GM12878 (cell line): ENCODE data around the gene SCRN1. TPM values are rescaled to one million over a fixed set of nuclear protein-coding genes. Genes with fewer than 3 reads are reported as not detected.

ENCODE experiments used
- ATAC-seq: fragments of 200-7000 bp; cut with Tn5 transposase; 3 replicates; pipeline ENCODE4 v1.9.1; 2020; ENCODE audit warnings: mild to moderate bottlenecking, moderate library complexity
- BruUV-seq: library from RNA; stranded (reverse); fragments of 400-500 nt; replicated peaks from 2 replicates; lab custom pipeline; 2021; lab: Mats Ljungman, UMichigan
- CTCF ChIA-PET: fragments of 300-600 bp; sonication (Branson Sonifier 250); formaldehyde crosslinking; extraction: SDS; loops from one replicate; lab custom pipeline; 2021; ENCODE audit warnings: inconsistent platforms; lab: Yijun Ruan, JAX
- POLR2A ChIA-PET: fragments of 350-600 bp; formaldehyde crosslinking; extraction: SDS; loops from one replicate; lab custom pipeline; 2021; ENCODE audit warnings: inconsistent platforms; lab: Charles Lee
- RAD21 ChIA-PET: fragments of 300-600 bp; sonication (Branson Sonifier 250); formaldehyde crosslinking; loops from one replicate; lab custom pipeline; 2023; ENCODE audit warnings: antibody characterized with exemption; ENCODE audit not compliant: unreplicated experiment; lab: Charles Lee
- SMC1A ChIA-PET: fragments of 300-600 bp; sonication (Branson Sonifier 250); formaldehyde crosslinking; loops from one replicate; lab custom pipeline; 2023; ENCODE audit not compliant: unreplicated experiment, uncharacterized antibody; lab: Charles Lee
- DNase-seq: peaks from one replicate; pipeline ENCODE4 v3.0.0-alpha.2; 2011; ENCODE audit warnings: low read depth, low spot score
- FAIRE-seq: peaks from 3 replicates; lab custom pipeline; 2011; peaks lifted over from hg19 to GRCh38; lab: Jason Lieb, UNC
- H2AFZ ChIP-seq: 2 replicates; pipeline ENCODE4 v1.6.0; 2011; ENCODE audit warnings: low read depth, low read length, control low read depth; ENCODE audit not compliant: control insufficient read depth
- H3K27ac ChIP-seq: 2 replicates; pipeline ENCODE4 v1.5.1; 2011; ENCODE audit warnings: control low read depth; ENCODE audit not compliant: control insufficient read depth, insufficient read depth
- H3K27me3 ChIP-seq, 2 experiments: replicated peaks in 1 of 2; 2 replicates each; pipeline versions ENCODE4 v1.6.0 to v1.6.1; 2011; ENCODE audit warnings: low read length in 1 of 2; ENCODE audit not compliant: control insufficient read depth in 2 of 2, insufficient read depth in 2 of 2
- H3K36me3 ChIP-seq, 2 experiments: 2 replicates each; pipeline ENCODE4 v1.5.1; 2011; ENCODE audit warnings: low read length in 1 of 2; ENCODE audit not compliant: control insufficient read depth in 2 of 2, insufficient read depth in 2 of 2
- H3K4me1 ChIP-seq: 2 replicates; pipeline ENCODE4 v1.6.1; 2011; ENCODE audit warnings: mild to moderate bottlenecking, low read length, moderate library complexity, mixed read lengths; ENCODE audit not compliant: control insufficient read depth, insufficient read depth
- H3K4me2 ChIP-seq: 2 replicates; pipeline ENCODE4 v1.6.0; 2011; ENCODE audit warnings: control low read depth; ENCODE audit not compliant: control insufficient read depth, insufficient read depth
- H3K4me3 ChIP-seq: fragments of 200-600 bp; sonication (generic); 2 replicates; pipeline ENCODE4 v1.5.1; 2016
- H3K79me2 ChIP-seq: 2 replicates; pipeline ENCODE4 v1.6.0; 2011; ENCODE audit warnings: low read length; ENCODE audit not compliant: control insufficient read depth, insufficient read depth
- H3K9ac ChIP-seq: 2 replicates; pipeline ENCODE4 v1.8.0; 2011; ENCODE audit warnings: low read length, control low read depth, mixed read lengths; ENCODE audit not compliant: control insufficient read depth, insufficient read depth
- H3K9me3 ChIP-seq: replicated peaks from 3 replicates; pipeline ENCODE4 v1.5.1; 2011; ENCODE audit warnings: mild to moderate bottlenecking, low read length; ENCODE audit not compliant: control insufficient read depth, insufficient read depth
- H4K20me1 ChIP-seq: 2 replicates; pipeline ENCODE4 v1.6.0; 2011; ENCODE audit not compliant: control insufficient read depth, insufficient read depth
- BHLHE40 ChIP-seq, 2 experiments: fragments of 450-650 bp in 1 of 2; IDR thresholded peaks; 2 replicates each; pipeline ENCODE4 v1.6.1; 2011 to 2017; ENCODE audit warnings: low read depth in 2 of 2, borderline replicate concordance in 1 of 2, improper control_type of control experiment in 1 of 2, low read length in 1 of 2, mild to moderate bottlenecking in 1 of 2
- CBX5 ChIP-seq: sonication (generic); IDR thresholded peaks from 2 replicates; pipeline ENCODE4 v1.6.1; 2016; ENCODE audit warnings: low read depth, moderate library complexity, mild to moderate bottlenecking, inconsistent platforms
- CREB1 ChIP-seq: IDR thresholded peaks from 2 replicates; pipeline ENCODE4 v1.6.1; 2012; ENCODE audit warnings: low read depth, mild to moderate bottlenecking, inconsistent platforms
- GABPA ChIP-seq: IDR thresholded peaks from 2 replicates; pipeline ENCODE4 v1.6.1; 2014; ENCODE audit warnings: antibody characterized with exemption, low read depth, mild to moderate bottlenecking, inconsistent platforms
- LARP7 ChIP-seq: fragments of 450-650 bp; IDR thresholded peaks from 2 replicates; pipeline ENCODE4 v1.6.1; 2017; ENCODE audit warnings: mild to moderate bottlenecking
- NFYB ChIP-seq: IDR thresholded peaks from 2 replicates; pipeline ENCODE4 v1.6.1; 2011; ENCODE audit warnings: low read depth, mild to moderate bottlenecking, low read length, improper control_type of control experiment, moderate library complexity; ENCODE audit not compliant: insufficient read depth
- NR2C2 ChIP-seq: IDR thresholded peaks from 2 replicates; pipeline ENCODE4 v1.6.1; 2011; ENCODE audit warnings: borderline replicate concordance, low read depth; ENCODE audit not compliant: control insufficient read depth, insufficient read length
- RFX5 ChIP-seq: IDR thresholded peaks from 2 replicates; pipeline ENCODE4 v1.6.1; 2011; ENCODE audit warnings: low read depth, low read length, improper control_type of control experiment
- STAT3 ChIP-seq: IDR thresholded peaks from 2 replicates; pipeline ENCODE4 v1.6.1; 2011; ENCODE audit warnings: low read depth, low read length, improper control_type of control experiment
- YY1 ChIP-seq: IDR thresholded peaks from 2 replicates; pipeline ENCODE4 v1.6.1; 2011; ENCODE audit warnings: low read depth, mild to moderate bottlenecking, low read length
- ZZZ3 ChIP-seq: IDR thresholded peaks from 2 replicates; pipeline ENCODE4 v1.6.1; 2011; ENCODE audit warnings: low read depth; ENCODE audit not compliant: control insufficient read depth, insufficient read length
- WGBS: methylation state at CpG from one replicate; pipeline ENCODE4 v1.1.6; 2016; ENCODE audit warnings: low lambda C conversion rate; ENCODE audit not compliant: insufficient replicate concordance, insufficient coverage; ENCODE audit errors: missing lambda C conversion rate; 5-methylcytosine and 5-hydroxymethylcytosine counted together
- in situ Hi-C: fragments of 300-500 bp; cut with MboI; formaldehyde crosslinking; loops from 9 replicates; pipeline ENCODE4 v1.14.3; 2018; ENCODE audit warnings: mixed read lengths
- intact Hi-C: fragments of 100-400 bp; cut with micrococcal nuclease; formaldehyde crosslinking; loops from one replicate; pipeline ENCODE4 v1.14.2; 2022; ENCODE audit not compliant: unreplicated experiment
- polyA plus RNA-seq, 11 experiments: library from polyadenylated mRNA; depleted of rRNA in 4 of 11; unstranded in 6 of 11; stranded (reverse) in 5 of 11; fragments of >200 nt; fragmentation: Nextera tagmentation in 4 of 11; fragmentation: Illumina TruSeq in 1 of 11; extraction: Ambion mirVana in 4 of 11; extraction: Trizol in 1 of 11; gene quantifications; 1 replicate in 1 of 11; 2 replicates in 10 of 11; pipeline versions ENCODE4 v1.2.1 to v1.2.3, GENCODE V29; 2011 to 2016; ENCODE audit warnings: inconsistent platforms in 2 of 11, missing spikeins in 2 of 11, low read depth in 1 of 11
- total RNA-seq, 4 experiments: library from RNA; depleted of rRNA in 3 of 4; stranded (reverse); fragments of >200 nt in 3 of 4; fragmentation: Illumina TruSeq in 1 of 4; extraction: Trizol in 1 of 4; gene quantifications; 2 replicates each; pipeline versions ENCODE4 v1.2.1 to v1.2.3, GENCODE V29; 2013 to 2021
- TF ChIP-seq, protein P1 (sequence below): fragments of 450-650 bp; IDR thresholded peaks from 2 replicates; pipeline ENCODE4 v1.6.1; 2017; ENCODE audit warnings: low read depth, mild to moderate bottlenecking, moderate library complexity
- TF ChIP-seq, protein P2 (sequence below): IDR thresholded peaks from 2 replicates; pipeline ENCODE4 v1.6.1; 2012; ENCODE audit warnings: improper control_type of control experiment, low read depth, low read length; ENCODE audit not compliant: insufficient replicate concordance

SCRN1 gene
- total and polyA plus RNA-seq, 10 of the 15 experiments (the other 5 are each of a cell fraction or from before 2014, with no cell fraction given) = 11.1 to 67.6 (median 41.7) TPM

DNA sequence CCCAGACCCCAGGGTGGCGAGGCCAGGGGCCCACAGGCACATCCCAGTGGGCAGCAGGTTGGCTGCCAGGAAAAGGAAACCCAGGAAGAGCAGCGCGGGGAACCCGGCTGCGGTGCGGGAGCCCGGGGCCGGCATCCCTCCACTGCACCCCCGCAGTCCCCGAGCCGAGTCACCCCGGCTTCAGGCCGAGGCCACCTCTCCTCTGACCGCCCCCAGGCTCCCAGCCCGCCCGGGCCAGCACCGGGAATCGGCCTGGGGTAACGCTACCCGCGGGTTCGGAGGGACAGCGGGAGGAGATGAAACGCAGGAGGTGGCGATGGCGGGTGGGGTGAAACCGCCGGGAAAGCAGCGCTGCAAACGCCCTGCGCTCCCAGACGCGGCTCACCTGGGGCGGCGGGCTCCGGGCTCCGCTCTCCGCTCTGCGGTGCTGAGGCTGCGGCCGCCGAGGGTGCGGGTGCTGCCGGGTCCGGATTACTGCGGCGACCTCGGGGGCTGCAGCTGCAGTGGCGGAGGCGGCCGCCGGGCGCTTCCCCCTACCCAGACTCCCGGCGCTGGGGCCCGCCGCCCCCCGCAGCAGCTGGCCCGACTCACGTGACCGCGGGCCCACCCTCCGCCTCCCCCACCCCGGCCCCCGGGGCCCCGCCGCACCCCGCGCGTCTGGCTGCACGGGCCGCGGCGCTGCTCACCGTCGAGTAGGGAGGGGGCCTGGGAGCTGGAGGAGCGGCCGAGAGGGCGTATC is at the start of gene SCRN1 (continued):
- TF ChIP-seq BHLHE40 (IDR thresholded peaks at IDR 0.05; ENCODE audit: borderline replicate concordance in 1 of 2, low read depth in 2 of 2, low read length in 1 of 2) = peak; percentile 77 to 93; a peak in 2 of 4 replicates
- TF ChIP-seq YY1 = 0 out of 2 replicates have a peak, but pooled peaks have one; percentile 14
- TF ChIP-seq, all 136 proteins: peak for 13

DNA sequence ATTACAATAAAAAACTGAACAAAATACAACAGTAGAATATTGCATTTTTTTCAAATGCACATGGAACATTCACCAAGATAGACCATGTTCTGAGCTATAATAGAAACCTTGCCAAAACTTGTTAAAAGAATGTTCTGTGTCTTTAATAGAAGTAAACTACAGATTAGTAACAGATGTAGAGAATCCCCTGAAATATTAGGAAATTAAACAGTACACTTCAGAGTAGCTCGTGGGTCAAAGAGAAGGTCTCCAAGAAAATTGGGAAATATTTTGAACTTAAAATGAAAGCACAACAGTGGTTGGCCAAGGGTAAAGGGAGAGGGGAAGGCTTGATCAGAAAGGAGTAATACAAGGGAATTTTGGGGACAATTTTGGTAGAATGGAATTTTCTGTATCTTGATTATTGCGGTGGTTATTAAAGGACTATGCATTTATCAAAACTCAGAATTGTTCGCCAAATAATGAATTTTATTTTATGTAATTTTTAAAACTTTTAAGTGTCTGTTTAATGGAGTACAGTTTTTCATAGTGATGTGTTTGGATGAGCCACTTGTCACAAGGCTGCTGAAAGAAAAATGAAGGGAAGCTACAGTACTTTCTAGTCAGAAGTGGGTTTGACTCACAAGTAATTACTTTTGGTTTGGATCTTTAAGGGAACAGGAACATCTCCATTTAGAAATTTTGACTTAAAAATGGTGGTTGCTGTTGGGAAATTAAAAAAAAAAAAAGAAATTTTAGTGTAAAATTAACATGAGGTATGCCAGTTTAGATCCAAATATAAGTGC is 48.8 kb upstream of the SCRN1 start:
- H3K4me3 ChIP-seq = no peak overlapping the region
- BruUV-seq = no TSS peak
- H3K79me2 ChIP-seq = no peaks in the 10 kb centered on the region; the same call in none of the 2 replicates
- no peak overlapping the region for H3K27ac ChIP-seq
- in situ Hi-C loops = no loop called here
- RAD21 ChIA-PET = no interaction called here
- intact Hi-C loops = no loop called here
- FAIRE-seq (no peak), ATAC-seq (no peak), DNase-seq (no peak)
- no peaks in the 10 kb centered on the region for H3K27me3 ChIP-seq
- no peaks in the 10 kb centered on the region for H4K20me1 ChIP-seq
- no peaks in the 10 kb centered on the region; the same call in 2 of the 3 replicates for H3K9me3 ChIP-seq
- no peaks in the 10 kb centered on the region; a peak in 1 of 4 replicates for H3K36me3 ChIP-seq
- CTCF ChIA-PET = interaction anchor here (1.0 to 2.9 kb wide), 3 partner anchors 9 to 24 kb away, joined by 3 to 16 read pairs (median 5); no protein-coding TSS in a partner anchor
- no peak overlapping the region for H2AFZ ChIP-seq
- POLR2A ChIA-PET = no interaction called here
- no peaks in the 10 kb centered on the region for H3K4me1 ChIP-seq
- WGBS = 94% methylated on average over 3 of the region's 3 CpGs
- SMC1A ChIA-PET = no interaction called here
- no peak overlapping the region for H3K4me2 ChIP-seq
- no peak overlapping the region for H3K9ac ChIP-seq
- TF ChIP-seq LARP7 = no peak
- TF ChIP-seq ZZZ3 = no peak
- TF ChIP-seq NR2C2 = no peak
- TF ChIP-seq STAT3 = no peak
- no peak for TF ChIP-seq CREB1
- TF ChIP-seq, protein P1, sequence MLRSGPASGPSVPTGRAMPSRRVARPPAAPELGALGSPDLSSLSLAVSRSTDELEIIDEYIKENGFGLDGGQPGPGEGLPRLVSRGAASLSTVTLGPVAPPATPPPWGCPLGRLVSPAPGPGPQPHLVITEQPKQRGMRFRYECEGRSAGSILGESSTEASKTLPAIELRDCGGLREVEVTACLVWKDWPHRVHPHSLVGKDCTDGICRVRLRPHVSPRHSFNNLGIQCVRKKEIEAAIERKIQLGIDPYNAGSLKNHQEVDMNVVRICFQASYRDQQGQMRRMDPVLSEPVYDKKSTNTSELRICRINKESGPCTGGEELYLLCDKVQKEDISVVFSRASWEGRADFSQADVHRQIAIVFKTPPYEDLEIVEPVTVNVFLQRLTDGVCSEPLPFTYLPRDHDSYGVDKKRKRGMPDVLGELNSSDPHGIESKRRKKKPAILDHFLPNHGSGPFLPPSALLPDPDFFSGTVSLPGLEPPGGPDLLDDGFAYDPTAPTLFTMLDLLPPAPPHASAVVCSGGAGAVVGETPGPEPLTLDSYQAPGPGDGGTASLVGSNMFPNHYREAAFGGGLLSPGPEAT = no peak
- TF ChIP-seq GABPA = no peak
- TF ChIP-seq RFX5 = no peak
- TF ChIP-seq, protein P2, sequence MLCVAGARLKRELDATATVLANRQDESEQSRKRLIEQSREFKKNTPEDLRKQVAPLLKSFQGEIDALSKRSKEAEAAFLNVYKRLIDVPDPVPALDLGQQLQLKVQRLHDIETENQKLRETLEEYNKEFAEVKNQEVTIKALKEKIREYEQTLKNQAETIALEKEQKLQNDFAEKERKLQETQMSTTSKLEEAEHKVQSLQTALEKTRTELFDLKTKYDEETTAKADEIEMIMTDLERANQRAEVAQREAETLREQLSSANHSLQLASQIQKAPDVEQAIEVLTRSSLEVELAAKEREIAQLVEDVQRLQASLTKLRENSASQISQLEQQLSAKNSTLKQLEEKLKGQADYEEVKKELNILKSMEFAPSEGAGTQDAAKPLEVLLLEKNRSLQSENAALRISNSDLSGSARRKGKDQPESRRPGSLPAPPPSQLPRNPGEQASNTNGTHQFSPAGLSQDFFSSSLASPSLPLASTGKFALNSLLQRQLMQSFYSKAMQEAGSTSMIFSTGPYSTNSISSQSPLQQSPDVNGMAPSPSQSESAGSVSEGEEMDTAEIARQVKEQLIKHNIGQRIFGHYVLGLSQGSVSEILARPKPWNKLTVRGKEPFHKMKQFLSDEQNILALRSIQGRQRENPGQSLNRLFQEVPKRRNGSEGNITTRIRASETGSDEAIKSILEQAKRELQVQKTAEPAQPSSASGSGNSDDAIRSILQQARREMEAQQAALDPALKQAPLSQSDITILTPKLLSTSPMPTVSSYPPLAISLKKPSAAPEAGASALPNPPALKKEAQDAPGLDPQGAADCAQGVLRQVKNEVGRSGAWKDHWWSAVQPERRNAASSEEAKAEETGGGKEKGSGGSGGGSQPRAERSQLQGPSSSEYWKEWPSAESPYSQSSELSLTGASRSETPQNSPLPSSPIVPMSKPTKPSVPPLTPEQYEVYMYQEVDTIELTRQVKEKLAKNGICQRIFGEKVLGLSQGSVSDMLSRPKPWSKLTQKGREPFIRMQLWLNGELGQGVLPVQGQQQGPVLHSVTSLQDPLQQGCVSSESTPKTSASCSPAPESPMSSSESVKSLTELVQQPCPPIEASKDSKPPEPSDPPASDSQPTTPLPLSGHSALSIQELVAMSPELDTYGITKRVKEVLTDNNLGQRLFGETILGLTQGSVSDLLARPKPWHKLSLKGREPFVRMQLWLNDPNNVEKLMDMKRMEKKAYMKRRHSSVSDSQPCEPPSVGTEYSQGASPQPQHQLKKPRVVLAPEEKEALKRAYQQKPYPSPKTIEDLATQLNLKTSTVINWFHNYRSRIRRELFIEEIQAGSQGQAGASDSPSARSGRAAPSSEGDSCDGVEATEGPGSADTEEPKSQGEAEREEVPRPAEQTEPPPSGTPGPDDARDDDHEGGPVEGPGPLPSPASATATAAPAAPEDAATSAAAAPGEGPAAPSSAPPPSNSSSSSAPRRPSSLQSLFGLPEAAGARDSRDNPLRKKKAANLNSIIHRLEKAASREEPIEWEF = no peak
- TF ChIP-seq NFYB = no peak
- no peak for TF ChIP-seq CBX5
